ENCODE data around the gene GLI1. TPM values are rescaled to one million over a fixed set of nuclear protein-coding genes. Genes with fewer than 3 reads are reported as not detected.

Gene GLI1
- total RNA-seq, 1 experiment from 2014 or later, result 22.4 TPM

- BruUV-seq (replicated peaks), result no TSS peak
- no peaks in the 10 kb centered on the region for H3K9me3 ChIP-seq (ENCODE audit: low read depth, low read length, poor library complexity, severe bottlenecking)
- H3K27me3 ChIP-seq (replicated peaks; ENCODE audit: insufficient read depth, low read depth, low read length, poor library complexity), result no peaks in the 10 kb centered on the region
- DNase-seq (ENCODE audit: low spot score), result no peak
- ChIA-PET CTCF (no interaction called here), POLR2A (ENCODE audit: low non-redundant PET) (no interaction called here)
- H3K4me3 ChIP-seq (ENCODE audit: low read depth, low read length, poor library complexity, severe bottlenecking), result no peak overlapping the region
- intact Hi-C loops (cut with micrococcal nuclease; ENCODE audit: unreplicated experiment), result no loop called here
- TF ChIP-seq, protein P1, sequence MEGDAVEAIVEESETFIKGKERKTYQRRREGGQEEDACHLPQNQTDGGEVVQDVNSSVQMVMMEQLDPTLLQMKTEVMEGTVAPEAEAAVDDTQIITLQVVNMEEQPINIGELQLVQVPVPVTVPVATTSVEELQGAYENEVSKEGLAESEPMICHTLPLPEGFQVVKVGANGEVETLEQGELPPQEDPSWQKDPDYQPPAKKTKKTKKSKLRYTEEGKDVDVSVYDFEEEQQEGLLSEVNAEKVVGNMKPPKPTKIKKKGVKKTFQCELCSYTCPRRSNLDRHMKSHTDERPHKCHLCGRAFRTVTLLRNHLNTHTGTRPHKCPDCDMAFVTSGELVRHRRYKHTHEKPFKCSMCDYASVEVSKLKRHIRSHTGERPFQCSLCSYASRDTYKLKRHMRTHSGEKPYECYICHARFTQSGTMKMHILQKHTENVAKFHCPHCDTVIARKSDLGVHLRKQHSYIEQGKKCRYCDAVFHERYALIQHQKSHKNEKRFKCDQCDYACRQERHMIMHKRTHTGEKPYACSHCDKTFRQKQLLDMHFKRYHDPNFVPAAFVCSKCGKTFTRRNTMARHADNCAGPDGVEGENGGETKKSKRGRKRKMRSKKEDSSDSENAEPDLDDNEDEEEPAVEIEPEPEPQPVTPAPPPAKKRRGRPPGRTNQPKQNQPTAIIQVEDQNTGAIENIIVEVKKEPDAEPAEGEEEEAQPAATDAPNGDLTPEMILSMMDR (conservative IDR thresholded peaks at IDR 0.05; ENCODE audit: low read depth, low read length), result no peak
- TF ChIP-seq EZH2 (IDR thresholded peaks at IDR 0.05; ENCODE audit: borderline replicate concordance, low read depth, low read length, poor library complexity, severe bottlenecking), result no peak
- no peak overlapping the region for H3K27ac ChIP-seq (ENCODE audit: low read depth, low read length, poor library complexity, severe bottlenecking)
- no peaks in the 10 kb centered on the region for H3K4me1 ChIP-seq (ENCODE audit: insufficient read depth, low read length, poor library complexity, severe bottlenecking)
- no peaks in the 10 kb centered on the region for H3K36me3 ChIP-seq (ENCODE audit: insufficient read depth, low read length, poor library complexity, severe bottlenecking)
These were observed 44.5 kb upstream of the GLI1 start for GRCh38 chr12:57415088-57415487.

GRCh38 chr12:57416039-57416996 is 43.3 kb upstream of the GLI1 start:
- Histone ChIP-seq H3K27me3 (replicated peaks; ENCODE audit: insufficient read depth, low read depth, low read length, poor library complexity) (no peaks in the 10 kb centered on the region), H3K27ac (ENCODE audit: low read depth, low read length, poor library complexity, severe bottlenecking) (no peak overlapping the region), H3K4me1 (ENCODE audit: insufficient read depth, low read length, poor library complexity, severe bottlenecking) (no peaks in the 10 kb centered on the region), H3K4me3 (ENCODE audit: low read depth, low read length, poor library complexity, severe bottlenecking) (no peak overlapping the region), H3K9me3 (ENCODE audit: low read depth, low read length, poor library complexity, severe bottlenecking) (no peaks in the 10 kb centered on the region), H3K36me3 (ENCODE audit: insufficient read depth, low read length, poor library complexity, severe bottlenecking) (no peaks in the 10 kb centered on the region)
- TF ChIP-seq, protein P1 (conservative IDR thresholded peaks at IDR 0.05; ENCODE audit: low read depth, low read length), result no peak
- no peak for TF ChIP-seq EZH2 (IDR thresholded peaks at IDR 0.05; ENCODE audit: borderline replicate concordance, low read depth, low read length, poor library complexity, severe bottlenecking)
- BruUV-seq (replicated peaks), result no TSS peak
- ChIA-PET POLR2A (ENCODE audit: low non-redundant PET) (no interaction called here), CTCF (no interaction called here)
- intact Hi-C loops (cut with micrococcal nuclease; ENCODE audit: unreplicated experiment), result no loop called here
- DNase-seq (ENCODE audit: low spot score), result no peak

DNA sequence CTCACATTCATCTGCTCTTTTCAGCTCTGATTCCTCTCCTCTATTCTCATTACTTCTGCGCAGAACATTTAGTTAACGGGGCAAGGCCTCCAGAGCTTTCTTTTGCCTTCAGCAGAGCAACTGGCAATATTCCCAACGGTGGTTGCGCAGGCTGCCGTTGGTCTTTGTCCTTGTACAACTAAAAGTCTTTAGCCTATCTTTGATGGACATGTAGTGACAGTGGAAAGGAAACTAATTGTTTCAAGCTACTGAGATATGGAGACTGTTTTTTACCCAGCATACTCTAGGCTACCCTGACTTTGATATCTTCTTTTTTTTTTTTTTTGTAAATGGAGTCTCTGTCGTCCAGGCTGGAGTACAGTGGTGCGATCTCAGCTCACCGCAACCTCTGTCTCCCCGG is 41.3 kb upstream of the GLI1 start:
- DNase-seq (ENCODE audit: low spot score), result no peak
- no peak overlapping the region for H3K4me3 ChIP-seq (ENCODE audit: low read depth, low read length, poor library complexity, severe bottlenecking)
- no peaks in the 10 kb centered on the region for H3K27me3 ChIP-seq (replicated peaks; ENCODE audit: insufficient read depth, low read depth, low read length, poor library complexity)
- no TSS peak for BruUV-seq (replicated peaks)
- POLR2A ChIA-PET (ENCODE audit: low non-redundant PET), result no interaction called here
- peaks cover 7% of the 10 kb centered on the region for H3K36me3 ChIP-seq (ENCODE audit: insufficient read depth, low read length, poor library complexity, severe bottlenecking)
- H3K4me1 ChIP-seq (ENCODE audit: insufficient read depth, low read length, poor library complexity, severe bottlenecking), result no peaks in the 10 kb centered on the region
- peak overlapping the region; percentile 1 for H3K27ac ChIP-seq (ENCODE audit: low read depth, low read length, poor library complexity, severe bottlenecking)
- CTCF ChIA-PET, result no interaction called here
- H3K9me3 ChIP-seq (ENCODE audit: low read depth, low read length, poor library complexity, severe bottlenecking), result no peaks in the 10 kb centered on the region
- no peak for TF ChIP-seq EZH2 (IDR thresholded peaks at IDR 0.05; ENCODE audit: borderline replicate concordance, low read depth, low read length, poor library complexity, severe bottlenecking)
- TF ChIP-seq, protein P1 (conservative IDR thresholded peaks at IDR 0.05; ENCODE audit: low read depth, low read length), result no peak
- intact Hi-C loops (cut with micrococcal nuclease; ENCODE audit: unreplicated experiment), result no loop called here
